Activated gamma-delta T cell treated with Interleukin-2 at 50 U/mL for 16 hours (primary cell): ENCODE data around the gene HLF.
"Not testable (repeated sequence)": the region's sequence is repeated elsewhere in the genome, so short reads cannot be mapped to it uniquely, and the experiment has no call there.

Experiments used
- DNase-seq: peaks from one replicate; pipeline ENCODE4 v3.0.0-alpha.2; 2020

Gene HLF

DNA sequence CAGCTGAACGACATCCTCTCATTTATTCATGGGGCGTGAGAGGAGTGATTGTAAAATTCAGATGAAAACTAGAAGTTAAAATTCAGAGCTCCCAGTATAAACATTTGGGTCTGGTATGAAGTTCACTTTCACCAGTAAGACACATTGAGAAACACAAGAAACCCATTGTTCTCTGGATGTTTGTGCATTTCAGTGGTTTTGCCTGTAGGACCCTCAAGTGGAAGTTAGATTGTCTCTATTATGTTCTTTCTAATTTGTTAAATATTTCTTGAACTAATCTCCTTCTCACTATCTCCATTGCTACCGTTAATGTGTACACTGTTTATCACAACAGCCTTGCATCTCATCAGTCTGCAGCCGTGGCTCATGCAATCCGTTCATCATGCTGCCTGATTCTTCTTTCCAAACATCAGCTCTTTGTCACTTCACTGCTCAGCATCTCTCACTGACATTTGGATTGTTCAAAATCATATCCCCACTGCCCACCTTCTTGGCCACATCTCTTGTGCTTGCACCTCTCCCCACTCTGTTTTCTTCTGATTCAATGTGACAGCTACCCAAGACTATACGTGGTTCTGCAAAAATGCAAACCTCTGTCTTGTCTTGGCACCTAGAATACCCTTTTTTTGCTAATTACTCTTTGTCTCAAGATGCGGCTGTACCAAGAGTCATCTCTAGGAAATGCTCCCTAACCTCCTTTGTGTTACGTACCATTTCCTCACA lies 49.5 kb downstream of the HLF start:
- DNase-seq: no peak

- no peak for DNase-seq
These were observed 50.2 kb downstream of the HLF start for GRCh38 chr17:55314784-55315491.

- DNase-seq: no peak
These were observed 51.7 kb downstream of the HLF start for GRCh38 chr17:55316499-55316898.

GRCh38 chr17:55317284-55317683 lies 52.5 kb downstream of the HLF start:
- no peak for DNase-seq

DNA sequence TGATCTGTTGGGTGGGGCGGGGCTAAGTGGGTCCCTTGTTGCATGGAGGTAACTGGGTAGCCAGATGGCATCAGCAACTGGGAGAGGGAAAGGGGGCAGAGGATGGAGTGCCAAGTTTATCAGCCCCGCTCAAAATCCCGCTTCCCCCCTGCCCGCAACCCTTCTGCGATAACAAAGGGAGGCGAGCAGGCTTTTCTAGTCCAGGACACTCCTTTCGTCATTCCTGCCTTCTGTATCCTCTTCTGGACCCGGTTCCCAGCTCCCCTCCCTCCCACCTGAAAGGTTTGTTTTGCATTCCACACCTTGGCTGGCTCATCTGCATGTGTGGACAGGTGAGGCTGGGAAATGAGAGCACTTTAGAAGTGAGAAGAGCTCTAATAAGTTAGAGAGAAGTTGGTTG lies 53.3 kb downstream of the HLF start:
- DNase-seq: no peak

- DNase-seq: no peak
These were observed 54.1 kb downstream of the HLF start for GRCh38 chr17:55318715-55319487.

GRCh38 chr17:55319933-55320593 lies 55.3 kb downstream of the HLF start:
- no peak for DNase-seq

GRCh38 chr17:55320594-55321426 lies 56.0 kb downstream of the HLF start:
- DNase-seq: no peak

DNA sequence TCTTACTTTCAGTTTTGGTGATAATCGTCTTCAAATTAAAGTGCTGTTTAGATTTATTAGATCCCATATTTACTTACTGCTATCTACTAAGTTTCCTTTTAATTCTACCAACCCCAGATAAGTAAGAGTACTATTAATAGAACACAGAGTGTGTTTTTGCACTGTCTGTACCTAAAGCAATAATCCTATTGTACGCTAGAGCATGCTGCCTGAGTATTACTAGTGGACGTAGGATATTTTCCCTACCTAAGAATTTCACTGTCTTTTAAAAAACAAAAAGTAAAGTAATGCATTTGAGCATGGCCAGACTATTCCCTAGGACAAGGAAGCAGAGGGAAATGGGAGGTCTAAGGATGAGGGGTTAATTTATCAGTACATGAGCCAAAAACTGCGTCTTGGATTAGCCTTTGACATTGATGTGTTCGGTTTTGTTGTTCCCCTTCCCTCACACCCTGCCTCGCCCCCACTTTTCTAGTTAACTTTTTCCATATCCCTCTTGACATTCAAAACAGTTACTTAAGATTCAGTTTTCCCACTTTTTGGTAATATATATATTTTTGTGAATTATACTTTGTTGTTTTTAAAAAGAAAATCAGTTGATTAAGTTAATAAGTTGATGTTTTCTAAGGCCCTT lies 56.8 kb downstream of the HLF start:
- DNase-seq: no peak

DNA sequence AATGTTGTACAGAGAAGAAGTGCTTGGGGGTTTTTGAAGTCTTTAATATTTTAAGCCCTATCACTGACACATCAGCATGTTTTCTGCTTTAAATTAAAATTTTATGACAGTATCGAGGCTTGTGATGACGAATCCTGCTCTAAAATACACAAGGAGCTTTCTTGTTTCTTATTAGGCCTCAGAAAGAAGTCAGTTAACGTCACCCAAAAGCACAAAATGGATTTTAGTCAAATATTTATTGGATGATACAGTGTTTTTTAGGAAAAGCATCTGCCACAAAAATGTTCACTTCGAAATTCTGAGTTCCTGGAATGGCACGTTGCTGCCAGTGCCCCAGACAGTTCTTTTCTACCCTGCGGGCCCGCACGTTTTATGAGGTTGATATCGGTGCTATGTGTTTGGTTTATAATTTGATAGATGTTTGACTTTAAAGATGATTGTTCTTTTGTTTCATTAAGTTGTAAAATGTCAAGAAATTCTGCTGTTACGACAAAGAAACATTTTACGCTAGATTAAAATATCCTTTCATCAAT lies 57.8 kb downstream of the HLF start:
- DNase-seq: no peak

DNA sequence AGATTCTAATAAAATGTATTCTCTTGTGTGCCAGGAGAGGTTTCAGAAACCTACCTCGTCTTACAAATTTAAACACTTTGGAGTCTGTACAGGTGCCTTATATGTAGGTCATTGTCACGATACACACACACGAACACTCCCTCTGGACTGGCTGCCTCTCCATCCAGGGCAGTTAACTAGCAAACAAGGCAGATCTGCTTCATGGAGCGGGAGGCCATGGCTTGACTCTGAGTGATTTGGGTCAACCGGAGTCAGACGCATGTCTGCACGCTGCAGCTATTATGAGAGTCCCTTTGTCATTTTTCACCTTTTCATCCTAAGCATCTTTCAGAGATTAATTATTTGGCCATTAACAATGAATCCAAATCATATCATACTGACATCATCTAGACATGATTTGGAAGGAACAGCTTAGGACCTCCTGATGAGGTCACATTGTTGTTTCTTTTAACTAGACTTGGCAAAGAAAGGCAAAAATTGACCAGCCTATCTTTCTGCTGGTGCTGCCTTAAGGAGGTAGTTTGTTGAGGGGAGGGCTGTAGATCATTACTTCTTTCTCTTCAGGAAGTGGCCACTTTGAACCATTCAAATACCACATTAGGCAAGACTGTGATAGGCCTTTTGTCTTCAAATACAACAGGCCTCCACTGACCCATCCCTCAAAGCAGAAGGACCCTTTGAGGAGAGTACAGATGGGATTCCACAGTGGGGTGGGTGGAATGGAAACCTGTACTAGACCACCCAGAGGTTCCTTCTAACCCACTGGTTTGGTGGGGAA lies 58.9 kb downstream of the HLF start:
- no peak for DNase-seq

GRCh38 chr17:55324296-55324978 lies 59.7 kb downstream of the HLF start:
- DNase-seq: no peak

- no peak for DNase-seq
These were observed 60.6 kb downstream of the HLF start for GRCh38 chr17:55325406-55325805.

- no peak for DNase-seq
These were observed 61.3 kb downstream of the HLF start for GRCh38 chr17:55326030-55326429.

DNA sequence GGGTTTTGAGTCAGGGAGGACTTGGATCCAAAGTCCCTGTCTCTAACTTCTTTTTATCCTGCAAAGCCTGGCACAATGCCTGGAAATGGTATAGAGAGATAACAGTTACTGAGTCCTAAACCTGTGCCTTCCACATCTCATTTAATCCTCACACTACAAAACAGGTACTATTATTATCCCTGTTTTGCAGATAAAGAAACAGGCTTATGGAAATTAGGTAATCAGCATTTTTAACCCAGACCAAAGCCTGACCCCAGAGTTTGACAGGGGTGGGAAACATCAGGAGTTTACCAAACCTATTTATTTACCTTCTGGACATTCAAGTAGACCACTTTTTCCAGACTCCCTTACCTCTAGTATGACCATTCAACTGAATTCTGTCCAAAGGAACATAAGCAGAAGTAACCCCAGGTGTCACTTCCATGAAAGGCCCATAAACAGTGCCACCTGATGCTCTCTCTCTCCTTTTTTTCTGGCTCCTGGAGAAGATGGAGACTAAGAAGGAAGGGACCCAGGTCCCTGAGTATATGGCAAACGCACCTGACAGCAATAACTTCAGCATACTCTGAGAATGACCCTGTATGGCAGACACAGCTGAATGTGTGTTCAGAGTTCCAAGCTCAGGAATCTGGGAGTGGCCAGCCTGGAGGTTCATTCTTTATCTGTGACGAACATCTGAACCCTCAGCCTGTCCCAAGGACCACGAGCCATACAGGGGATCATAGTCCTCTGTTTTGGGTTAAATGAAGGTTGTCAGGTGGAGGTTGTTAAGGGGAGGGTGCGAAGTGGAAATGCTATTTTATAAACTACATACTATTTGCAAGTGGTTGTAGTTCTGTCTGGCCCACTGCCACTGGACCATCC lies 62.7 kb downstream of the HLF start:
- DNase-seq: no peak

DNA sequence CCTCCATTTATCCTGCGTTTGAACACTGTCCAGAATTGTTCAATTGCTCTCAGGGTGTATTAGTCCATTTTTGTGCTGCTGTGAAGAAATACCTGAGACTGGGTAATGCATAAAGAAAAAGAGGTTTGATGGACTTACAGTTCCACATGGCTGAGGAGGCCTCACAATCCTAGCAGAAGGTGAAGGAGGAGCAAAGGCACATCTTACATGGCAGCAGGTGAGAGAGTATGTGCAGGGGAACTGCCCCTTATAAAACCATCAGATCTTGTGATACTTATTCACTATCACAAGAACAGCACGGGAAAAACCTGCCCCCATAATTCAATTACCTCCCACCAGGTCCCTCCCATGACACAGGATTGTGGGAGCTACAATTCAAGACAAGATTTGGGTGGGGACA lies 63.8 kb downstream of the HLF start:
- not testable (repeated sequence) for DNase-seq

DNA sequence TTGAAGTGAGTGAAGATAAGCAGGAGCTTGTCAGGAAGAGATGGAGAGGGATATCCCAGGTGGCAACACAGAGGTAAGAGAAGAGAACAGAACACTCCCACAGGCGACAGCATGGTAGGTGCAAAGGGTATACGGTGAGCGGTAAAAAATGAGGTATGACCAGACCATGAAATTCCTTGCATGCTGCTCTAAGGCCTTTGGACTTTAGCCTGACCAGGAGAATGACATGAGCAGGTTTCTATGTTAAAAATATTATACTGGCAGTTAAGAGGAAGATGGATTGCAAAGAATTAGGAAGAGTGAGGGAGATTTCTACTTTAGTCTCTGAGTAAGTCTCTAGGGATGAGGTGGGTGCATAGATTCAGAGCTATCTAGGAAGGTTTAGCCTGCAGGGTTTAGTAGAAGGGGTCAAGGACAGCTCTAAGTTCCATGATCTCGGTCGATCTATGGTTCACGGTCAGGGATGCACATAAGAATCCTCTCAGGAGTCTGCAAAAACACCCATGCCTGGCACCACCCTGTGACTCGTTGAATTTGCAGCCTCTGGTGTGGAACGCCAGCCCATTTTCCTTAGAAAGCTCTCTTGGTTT lies 65.7 kb downstream of the HLF start:
- DNase-seq: no peak

- DNase-seq: no peak
These were observed 67.7 kb downstream of the HLF start for GRCh38 chr17:55332296-55333041.
